HL-60 (cell line): ENCODE results near the gene SBF1.

Experiments used
- POLR2AphosphoS5 ChIP-seq: IDR thresholded peaks from 2 replicates; pipeline ENCODE4 v1.6.1; 2012; ENCODE audit warnings: low read depth
- TF ChIP-seq, protein P1 (sequence below): IDR thresholded peaks from one replicate; pipeline ENCODE4 v1.5.1; 2011; ENCODE audit warnings: low read length, control low read depth, inconsistent platforms; ENCODE audit not compliant: insufficient read depth
- TF ChIP-seq, protein P2 (sequence below): IDR thresholded peaks from 2 replicates; pipeline ENCODE4 v1.6.1; 2012; ENCODE audit warnings: low read depth; ENCODE audit not compliant: insufficient replicate concordance

DNA sequence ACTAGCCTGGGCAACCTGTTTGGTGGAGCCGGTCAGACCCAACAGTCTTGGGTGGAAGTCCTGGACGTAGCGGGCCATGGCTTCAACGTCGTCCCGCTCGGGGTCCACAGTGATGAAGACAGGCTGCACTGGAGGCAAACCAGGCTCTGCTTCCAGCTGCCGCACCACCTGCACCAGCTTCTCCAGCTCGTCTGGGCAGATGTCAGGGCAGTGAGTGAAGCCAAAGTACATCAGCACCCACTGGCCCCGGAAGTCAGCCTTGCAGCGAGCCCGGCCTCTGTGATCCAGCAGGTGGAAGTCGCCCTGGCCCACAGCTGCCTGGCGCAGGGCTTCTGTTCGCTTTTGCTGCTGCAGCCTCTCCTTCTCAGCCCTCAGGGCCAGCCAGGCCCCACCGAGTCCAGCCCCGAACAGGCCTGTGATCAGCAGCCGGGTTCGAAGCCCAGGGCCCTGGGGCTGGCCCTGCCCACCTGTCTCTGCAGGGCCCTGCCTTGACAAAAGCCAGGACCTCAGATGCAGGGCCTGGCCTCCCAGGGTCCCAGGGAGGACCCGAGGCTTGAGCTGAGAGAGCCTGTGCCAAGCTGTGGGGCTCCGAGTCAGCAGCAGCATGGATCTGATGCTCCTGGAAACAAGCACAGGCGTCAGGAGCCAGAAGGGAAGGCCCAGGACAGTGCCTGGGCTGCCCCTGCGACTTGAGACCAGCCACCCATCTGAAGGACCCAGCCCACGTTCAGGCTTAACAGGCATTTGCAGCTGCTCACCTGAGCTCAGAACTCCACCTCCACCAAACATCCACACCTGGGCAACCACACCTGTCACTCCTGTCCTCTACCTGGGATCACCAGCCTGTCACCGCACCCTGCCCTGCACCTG lies 49.2 kb upstream of the SBF1 start:
- TF ChIP-seq, protein P1, sequence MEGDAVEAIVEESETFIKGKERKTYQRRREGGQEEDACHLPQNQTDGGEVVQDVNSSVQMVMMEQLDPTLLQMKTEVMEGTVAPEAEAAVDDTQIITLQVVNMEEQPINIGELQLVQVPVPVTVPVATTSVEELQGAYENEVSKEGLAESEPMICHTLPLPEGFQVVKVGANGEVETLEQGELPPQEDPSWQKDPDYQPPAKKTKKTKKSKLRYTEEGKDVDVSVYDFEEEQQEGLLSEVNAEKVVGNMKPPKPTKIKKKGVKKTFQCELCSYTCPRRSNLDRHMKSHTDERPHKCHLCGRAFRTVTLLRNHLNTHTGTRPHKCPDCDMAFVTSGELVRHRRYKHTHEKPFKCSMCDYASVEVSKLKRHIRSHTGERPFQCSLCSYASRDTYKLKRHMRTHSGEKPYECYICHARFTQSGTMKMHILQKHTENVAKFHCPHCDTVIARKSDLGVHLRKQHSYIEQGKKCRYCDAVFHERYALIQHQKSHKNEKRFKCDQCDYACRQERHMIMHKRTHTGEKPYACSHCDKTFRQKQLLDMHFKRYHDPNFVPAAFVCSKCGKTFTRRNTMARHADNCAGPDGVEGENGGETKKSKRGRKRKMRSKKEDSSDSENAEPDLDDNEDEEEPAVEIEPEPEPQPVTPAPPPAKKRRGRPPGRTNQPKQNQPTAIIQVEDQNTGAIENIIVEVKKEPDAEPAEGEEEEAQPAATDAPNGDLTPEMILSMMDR: no peak
- TF ChIP-seq POLR2AphosphoS5: 0 out of 2 replicates have a peak, but pooled peaks have one; percentile 57
- TF ChIP-seq, protein P2, sequence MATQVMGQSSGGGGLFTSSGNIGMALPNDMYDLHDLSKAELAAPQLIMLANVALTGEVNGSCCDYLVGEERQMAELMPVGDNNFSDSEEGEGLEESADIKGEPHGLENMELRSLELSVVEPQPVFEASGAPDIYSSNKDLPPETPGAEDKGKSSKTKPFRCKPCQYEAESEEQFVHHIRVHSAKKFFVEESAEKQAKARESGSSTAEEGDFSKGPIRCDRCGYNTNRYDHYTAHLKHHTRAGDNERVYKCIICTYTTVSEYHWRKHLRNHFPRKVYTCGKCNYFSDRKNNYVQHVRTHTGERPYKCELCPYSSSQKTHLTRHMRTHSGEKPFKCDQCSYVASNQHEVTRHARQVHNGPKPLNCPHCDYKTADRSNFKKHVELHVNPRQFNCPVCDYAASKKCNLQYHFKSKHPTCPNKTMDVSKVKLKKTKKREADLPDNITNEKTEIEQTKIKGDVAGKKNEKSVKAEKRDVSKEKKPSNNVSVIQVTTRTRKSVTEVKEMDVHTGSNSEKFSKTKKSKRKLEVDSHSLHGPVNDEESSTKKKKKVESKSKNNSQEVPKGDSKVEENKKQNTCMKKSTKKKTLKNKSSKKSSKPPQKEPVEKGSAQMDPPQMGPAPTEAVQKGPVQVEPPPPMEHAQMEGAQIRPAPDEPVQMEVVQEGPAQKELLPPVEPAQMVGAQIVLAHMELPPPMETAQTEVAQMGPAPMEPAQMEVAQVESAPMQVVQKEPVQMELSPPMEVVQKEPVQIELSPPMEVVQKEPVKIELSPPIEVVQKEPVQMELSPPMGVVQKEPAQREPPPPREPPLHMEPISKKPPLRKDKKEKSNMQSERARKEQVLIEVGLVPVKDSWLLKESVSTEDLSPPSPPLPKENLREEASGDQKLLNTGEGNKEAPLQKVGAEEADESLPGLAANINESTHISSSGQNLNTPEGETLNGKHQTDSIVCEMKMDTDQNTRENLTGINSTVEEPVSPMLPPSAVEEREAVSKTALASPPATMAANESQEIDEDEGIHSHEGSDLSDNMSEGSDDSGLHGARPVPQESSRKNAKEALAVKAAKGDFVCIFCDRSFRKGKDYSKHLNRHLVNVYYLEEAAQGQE: no peak
